Rectal smooth muscle tissue (tissue), 1 donor: Measurements from ENCODE around the gene REG4.

Experiments used
- H3K27ac ChIP-seq: one replicate; pipeline ENCODE4 v1.7.0; 2013; ENCODE audit warnings: low read depth, low read length, inconsistent platforms
- H3K27me3 ChIP-seq: one replicate; pipeline ENCODE4 v1.7.0; 2013; ENCODE audit warnings: low read length; ENCODE audit not compliant: control insufficient read depth, insufficient read depth
- H3K36me3 ChIP-seq: one replicate; pipeline ENCODE4 v1.7.0; 2013; ENCODE audit warnings: low read length; ENCODE audit not compliant: control insufficient read depth, insufficient read depth
- H3K4me1 ChIP-seq: one replicate; pipeline ENCODE4 v1.7.0; 2013; ENCODE audit warnings: low read length; ENCODE audit not compliant: control insufficient read depth, insufficient read depth
- H3K4me3 ChIP-seq: one replicate; pipeline ENCODE4 v1.7.0; 2013; ENCODE audit warnings: low read length
- H3K9ac ChIP-seq: one replicate; pipeline ENCODE4 v1.7.0; 2013; ENCODE audit warnings: low read length

Gene REG4

GRCh38 chr1:119771770-119772169, 39.5 kb downstream of the REG4 start:
- H3K9ac ChIP-seq, result no peak overlapping the region
- no peak overlapping the region for H3K27ac ChIP-seq
- no peaks in the 10 kb centered on the region for H3K36me3 ChIP-seq
- H3K4me3 ChIP-seq, result no peak overlapping the region
- no peaks in the 10 kb centered on the region for H3K27me3 ChIP-seq
- no peaks in the 10 kb centered on the region for H3K4me1 ChIP-seq

DNA sequence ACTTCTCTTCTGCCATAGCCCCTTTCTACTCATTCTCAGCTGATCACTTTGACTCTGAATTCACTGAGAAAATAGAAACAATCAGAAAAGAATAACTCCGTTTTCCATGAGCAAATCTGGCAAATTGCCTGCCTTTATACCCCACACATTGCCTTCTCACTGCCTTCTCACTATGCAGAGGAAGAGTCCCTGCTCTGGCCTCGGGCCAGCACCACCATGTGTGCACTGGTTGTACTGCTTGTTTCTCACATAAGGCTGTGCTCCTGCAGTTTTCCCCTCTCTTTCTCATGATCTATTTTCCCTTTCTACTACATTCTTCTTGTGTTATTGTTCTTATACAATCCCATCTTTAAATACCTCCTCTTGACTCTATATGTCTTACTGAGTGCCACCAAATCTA, 40.2 kb downstream of the REG4 start:
- H3K36me3 ChIP-seq, result no peaks in the 10 kb centered on the region
- no peaks in the 10 kb centered on the region for H3K27me3 ChIP-seq
- no peak overlapping the region for H3K27ac ChIP-seq
- H3K4me1 ChIP-seq, result no peaks in the 10 kb centered on the region
- no peak overlapping the region for H3K4me3 ChIP-seq
- no peak overlapping the region for H3K9ac ChIP-seq

DNA sequence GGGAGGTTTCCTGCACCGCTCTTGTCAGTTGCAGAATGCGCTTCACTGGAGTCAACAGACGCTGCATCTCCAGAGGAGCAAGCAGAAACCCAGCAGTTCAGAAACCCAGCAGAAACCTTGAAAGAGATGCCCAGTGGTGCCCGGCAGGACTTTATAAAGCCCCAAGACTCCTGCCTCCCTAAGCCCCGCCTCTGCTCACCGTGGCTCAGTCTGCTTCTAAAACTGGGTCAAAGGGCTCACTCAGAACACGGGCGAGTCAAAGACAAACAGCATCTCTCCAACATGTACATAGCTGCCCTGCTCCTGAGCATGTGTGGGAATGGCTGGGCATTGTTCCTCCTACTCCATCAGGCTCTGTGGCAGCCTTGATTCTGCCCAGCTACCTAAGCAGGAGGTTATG, 42.5 kb downstream of the REG4 start, which contains the start of gene HMGCS2:
Gene HMGCS2 (minus strand): TSS at position 128 of the 400 bp plus-strand sequence. CDS start 61 bp downstream, at position 67.
- no peaks in the 10 kb centered on the region for H3K4me1 ChIP-seq
- H3K36me3 ChIP-seq, result peaks cover 4% of the 10 kb centered on the region
- H3K4me3 ChIP-seq, result peak within 1 kb of the TSS; percentile 48
- H3K27me3 ChIP-seq, result no peaks in the 10 kb centered on the region
- no peak within 1 kb of the TSS for H3K27ac ChIP-seq
- no peak within 1 kb of the TSS for H3K9ac ChIP-seq

- no peak overlapping the region for H3K27ac ChIP-seq
- peak overlapping the region; percentile 48 for H3K4me3 ChIP-seq
- H3K9ac ChIP-seq, result no peak overlapping the region
- H3K4me1 ChIP-seq, result no peaks in the 10 kb centered on the region
- no peaks in the 10 kb centered on the region for H3K27me3 ChIP-seq
- peaks cover 4% of the 10 kb centered on the region for H3K36me3 ChIP-seq
Observed at GRCh38 chr1:119767486-119767885, 43.8 kb downstream of the REG4 start.

DNA sequence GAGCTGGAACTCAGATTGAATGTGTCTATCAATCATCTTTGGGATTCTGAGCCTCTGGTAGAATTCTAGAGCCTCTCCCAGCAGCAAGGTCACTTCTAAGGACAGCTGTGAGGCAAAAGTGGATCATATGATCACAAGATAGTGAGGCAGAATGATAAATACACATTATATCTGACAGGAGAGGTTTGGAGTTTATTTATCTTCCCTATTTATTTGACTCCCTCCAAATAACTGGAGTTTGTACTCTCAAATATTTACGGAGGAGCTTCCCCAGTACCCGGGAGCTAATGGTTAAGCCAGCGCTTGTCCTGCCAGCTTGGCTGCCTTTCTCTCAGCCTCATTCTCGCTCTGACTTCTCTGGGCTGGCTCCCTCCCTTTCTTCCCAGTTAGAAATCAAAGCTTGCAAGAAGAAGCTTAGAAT, 44.9 kb downstream of the REG4 start:
- Histone ChIP-seq H3K27me3 (no peaks in the 10 kb centered on the region), H3K9ac (no peak overlapping the region), H3K36me3 (peaks cover 4% of the 10 kb centered on the region), H3K4me3 (peak overlapping the region; percentile 48), H3K27ac (no peak overlapping the region), H3K4me1 (no peaks in the 10 kb centered on the region)

DNA sequence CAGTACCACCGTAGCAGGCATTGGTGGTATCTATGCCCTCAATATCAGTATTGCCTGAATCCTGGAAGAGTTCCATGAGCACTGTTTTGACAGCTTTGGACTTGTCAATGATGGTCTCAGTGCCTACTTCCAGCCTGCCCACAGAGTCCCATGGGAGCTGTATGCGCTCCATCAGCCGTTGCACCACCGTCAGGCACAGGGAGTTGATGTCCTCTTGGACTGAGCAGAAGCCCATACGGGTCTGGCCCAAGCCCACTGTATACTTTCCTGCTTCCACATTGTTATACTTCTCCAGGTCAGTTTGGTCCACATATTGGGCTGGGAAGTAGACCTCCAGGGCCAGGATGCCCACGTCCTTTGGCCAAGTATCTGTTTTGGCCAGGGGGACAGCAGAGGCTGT, 47.0 kb downstream of the REG4 start:
- Histone ChIP-seq H3K27ac (no peak overlapping the region), H3K9ac (no peak overlapping the region), H3K4me1 (no peaks in the 10 kb centered on the region)

GRCh38 chr1:119762953-119763352, 48.3 kb downstream of the REG4 start:
- no peaks in the 10 kb centered on the region for H3K4me1 ChIP-seq
- no peak overlapping the region for H3K9ac ChIP-seq
- no peak overlapping the region for H3K4me3 ChIP-seq
- H3K36me3 ChIP-seq, result peaks cover 4% of the 10 kb centered on the region
- no peak overlapping the region for H3K27ac ChIP-seq
- H3K27me3 ChIP-seq, result no peaks in the 10 kb centered on the region

More for the DNA sequence above, 47.0 kb downstream of the REG4 start:
- Histone ChIP-seq H3K4me3 (no peak overlapping the region), H3K27me3 (no peaks in the 10 kb centered on the region), H3K36me3 (peaks cover 4% of the 10 kb centered on the region)

- H3K9ac ChIP-seq, result no peak overlapping the region
- H3K4me3 ChIP-seq, result no peak overlapping the region
- no peak overlapping the region for H3K27ac ChIP-seq
- no peaks in the 10 kb centered on the region for H3K4me1 ChIP-seq
- H3K27me3 ChIP-seq, result no peaks in the 10 kb centered on the region
- peaks cover 4% of the 10 kb centered on the region for H3K36me3 ChIP-seq
Observed at GRCh38 chr1:119762409-119762808, 48.9 kb downstream of the REG4 start.

DNA sequence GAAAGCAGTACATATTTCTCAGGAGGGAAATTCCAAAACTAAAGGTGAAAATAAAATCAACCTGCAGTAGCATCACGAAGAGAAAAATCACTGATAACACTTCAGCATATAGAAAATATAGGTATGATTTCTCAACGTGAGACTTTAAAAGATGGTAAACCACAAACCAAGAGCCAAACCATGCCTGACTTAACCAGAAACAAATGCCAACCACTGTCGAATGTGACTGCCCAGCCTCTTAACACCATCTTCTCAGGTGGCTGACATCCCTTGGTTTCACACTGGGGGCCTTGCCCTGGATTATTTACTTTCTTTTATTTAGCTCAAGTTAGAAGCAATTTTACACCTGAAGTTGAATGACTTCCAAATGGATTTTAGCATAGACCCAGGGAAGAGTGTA, 52.7 kb downstream of the REG4 start:
- no peak overlapping the region for H3K4me3 ChIP-seq
- no peak overlapping the region for H3K27ac ChIP-seq
- no peaks in the 10 kb centered on the region for H3K36me3 ChIP-seq
- no peaks in the 10 kb centered on the region for H3K27me3 ChIP-seq
- no peaks in the 10 kb centered on the region for H3K4me1 ChIP-seq
- H3K9ac ChIP-seq, result no peak overlapping the region

GRCh38 chr1:119752592-119752991, 58.7 kb downstream of the REG4 start:
- H3K27ac ChIP-seq, result no peak overlapping the region

DNA sequence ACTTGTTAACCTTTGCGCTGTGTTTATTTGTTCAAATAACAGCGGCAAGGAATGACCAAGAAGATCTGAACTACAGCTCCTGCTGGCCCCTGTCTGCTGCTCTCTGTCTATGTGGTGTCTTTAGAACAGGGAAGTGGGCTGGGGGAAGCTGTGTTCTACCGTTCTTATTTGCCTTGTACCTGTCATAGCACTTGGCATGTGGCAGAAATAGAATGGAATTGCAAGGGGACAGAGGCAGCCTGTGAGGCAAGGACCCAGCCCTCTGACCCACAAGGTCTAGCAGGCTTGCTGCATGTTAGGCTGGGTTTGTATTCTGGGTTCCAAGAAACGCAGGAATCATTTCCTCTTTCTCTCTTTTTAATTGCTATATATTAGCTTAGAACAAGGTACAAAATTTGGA, 63.2 kb downstream of the REG4 start:
- Histone ChIP-seq H3K9ac (no peak overlapping the region), H3K36me3 (no peaks in the 10 kb centered on the region), H3K27me3 (no peaks in the 10 kb centered on the region), H3K4me3 (no peak overlapping the region), H3K27ac (no peak overlapping the region), H3K4me1 (peaks cover 2% of the 10 kb centered on the region)

More at GRCh38 chr1:119752592-119752991, 58.7 kb downstream of the REG4 start:
- H3K9ac ChIP-seq, result no peak overlapping the region
- no peaks in the 10 kb centered on the region for H3K4me1 ChIP-seq
- H3K36me3 ChIP-seq, result no peaks in the 10 kb centered on the region
- no peak overlapping the region for H3K4me3 ChIP-seq
- no peaks in the 10 kb centered on the region for H3K27me3 ChIP-seq

- no peak overlapping the region for H3K27ac ChIP-seq
- no peak overlapping the region for H3K9ac ChIP-seq
- H3K36me3 ChIP-seq, result no peaks in the 10 kb centered on the region
- peaks cover 8% of the 10 kb centered on the region for H3K4me1 ChIP-seq
- H3K27me3 ChIP-seq, result no peaks in the 10 kb centered on the region
- no peak overlapping the region for H3K4me3 ChIP-seq
Observed at GRCh38 chr1:119747451-119747850, 63.8 kb downstream of the REG4 start.

GRCh38 chr1:119745034-119745433, 66.2 kb downstream of the REG4 start:
- no peaks in the 10 kb centered on the region for H3K27me3 ChIP-seq
- H3K36me3 ChIP-seq, result peaks cover 2% of the 10 kb centered on the region
- no peak overlapping the region for H3K9ac ChIP-seq
- H3K4me3 ChIP-seq, result no peak overlapping the region
- H3K27ac ChIP-seq, result no peak overlapping the region
- peaks cover 11% of the 10 kb centered on the region for H3K4me1 ChIP-seq
